Parathyroid adenoma (tissue), 2 donors: ENCODE measurements around the gene LRIG1.

Source experiments
- H2AFZ ChIP-seq: fragments of 300-600 bp; sonication (generic); one replicate; pipeline ENCODE4 v1.7.0; 2017; ENCODE audit warnings: antibody characterized with exemption, mild to moderate bottlenecking
- H3K27ac ChIP-seq: fragments of 300-600 bp; sonication (generic); one replicate; pipeline ENCODE4 v1.7.0; 2017
- H3K27me3 ChIP-seq: fragments of 300-600 bp; sonication (generic); one replicate; pipeline ENCODE4 v1.7.0; 2017; ENCODE audit warnings: low read length; ENCODE audit not compliant: control insufficient read depth, insufficient read depth
- H3K36me3 ChIP-seq: fragments of 300-600 bp; sonication (generic); one replicate; pipeline ENCODE4 v1.7.0; 2017; ENCODE audit warnings: low read length; ENCODE audit not compliant: control insufficient read depth, insufficient read depth
- H3K4me1 ChIP-seq: fragments of 300-600 bp; sonication (generic); one replicate; pipeline ENCODE4 v1.7.0; 2017; ENCODE audit warnings: control low read depth
- H3K4me2 ChIP-seq: fragments of 300-600 bp; sonication (generic); one replicate; pipeline ENCODE4 v1.7.0; 2017; ENCODE audit warnings: low read length
- H3K4me3 ChIP-seq: fragments of 300-600 bp; sonication (generic); one replicate; pipeline ENCODE4 v1.7.0; 2017; ENCODE audit warnings: low read depth, low read length
- H3K79me2 ChIP-seq: fragments of 300-600 bp; sonication (generic); one replicate; pipeline ENCODE4 v1.7.0; 2017; ENCODE audit warnings: control low read depth
- H3K9ac ChIP-seq: fragments of 300-600 bp; sonication (generic); one replicate; pipeline ENCODE4 v1.7.0; 2017; ENCODE audit warnings: mild to moderate bottlenecking
- H3K9me3 ChIP-seq: fragments of 300-600 bp; sonication (generic); one replicate; pipeline ENCODE4 v1.7.0; 2017; ENCODE audit warnings: low read length; ENCODE audit not compliant: control insufficient read depth
- CTCF ChIP-seq: fragments of 300-600 bp; sonication (generic); IDR thresholded peaks from one replicate; pipeline ENCODE4 v1.7.0; 2017; ENCODE audit warnings: antibody characterized with exemption, mild to moderate bottlenecking
- donor health status: primary hyperparathyroidism.

LRIG1 gene

GRCh38 chr3:66411961-66412887, 88.6 kb downstream of the LRIG1 start:
- Histone ChIP-seq H3K4me1 (peaks cover 7% of the 10 kb centered on the region), H2AFZ (no peak overlapping the region), H3K9ac (no peak overlapping the region), H3K79me2 (peaks cover 4% of the 10 kb centered on the region), H3K4me2 (no peak overlapping the region), H3K9me3 (no peaks in the 10 kb centered on the region), H3K36me3 (no peaks in the 10 kb centered on the region), H3K4me3 (no peak overlapping the region), H3K27me3 (no peaks in the 10 kb centered on the region), H3K27ac (no peak overlapping the region)
- TF ChIP-seq CTCF: no peak

DNA sequence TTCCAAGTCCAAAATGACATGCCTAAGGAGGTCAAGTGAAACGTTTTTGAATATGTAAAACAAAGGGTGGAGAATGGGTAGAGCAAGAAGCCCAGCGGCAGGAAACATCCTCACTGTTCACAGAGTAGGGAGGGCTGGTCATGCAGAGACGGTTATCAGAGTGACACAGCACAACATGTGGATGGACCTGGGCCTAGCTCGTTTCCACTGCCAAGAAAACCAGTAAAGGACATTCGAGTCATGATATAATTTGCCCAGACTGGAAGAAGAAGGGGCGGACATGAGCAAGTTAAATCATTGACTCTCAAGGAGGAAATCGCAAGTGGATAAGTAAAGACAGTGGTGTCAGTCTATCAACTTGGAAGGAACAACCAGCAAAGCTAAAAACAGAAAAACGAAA, 89.3 kb downstream of the LRIG1 start:
- H3K4me3 ChIP-seq: no peak overlapping the region
- no peak for TF ChIP-seq CTCF
- H3K79me2 ChIP-seq: peaks cover 4% of the 10 kb centered on the region
- H3K36me3 ChIP-seq: no peaks in the 10 kb centered on the region
- no peak overlapping the region for H3K27ac ChIP-seq
- H2AFZ ChIP-seq: no peak overlapping the region
- H3K9me3 ChIP-seq: no peaks in the 10 kb centered on the region
- no peak overlapping the region for H3K9ac ChIP-seq
- peaks cover 3% of the 10 kb centered on the region for H3K4me1 ChIP-seq
- H3K4me2 ChIP-seq: no peak overlapping the region
- H3K27me3 ChIP-seq: no peaks in the 10 kb centered on the region

DNA sequence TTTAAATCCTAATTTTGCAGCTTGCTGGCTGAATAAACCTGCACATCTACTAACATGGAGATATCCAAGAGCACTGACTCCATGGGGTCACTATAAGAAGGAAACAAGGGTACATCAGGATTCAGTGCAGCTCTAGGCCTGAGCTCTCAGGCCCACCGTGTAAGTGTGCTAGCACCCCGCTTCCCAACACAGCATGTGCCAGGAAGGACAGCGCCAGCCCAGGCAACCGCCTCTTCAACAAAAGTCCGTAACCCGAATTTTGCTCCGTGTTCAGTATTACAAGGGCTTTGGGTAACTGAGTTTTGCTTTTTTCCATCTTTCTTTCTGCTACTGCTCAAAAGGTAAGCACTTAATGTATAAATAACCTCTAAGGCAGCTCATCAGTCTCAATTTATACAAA, 89.8 kb downstream of the LRIG1 start:
- Histone ChIP-seq H3K4me1 (no peaks in the 10 kb centered on the region), H3K36me3 (no peaks in the 10 kb centered on the region), H2AFZ (no peak overlapping the region), H3K9ac (no peak overlapping the region), H3K4me3 (no peak overlapping the region), H3K9me3 (no peaks in the 10 kb centered on the region), H3K27ac (no peak overlapping the region), H3K27me3 (no peaks in the 10 kb centered on the region), H3K4me2 (no peak overlapping the region), H3K79me2 (peaks cover 4% of the 10 kb centered on the region)
- no peak for TF ChIP-seq CTCF

GRCh38 chr3:66409771-66410754, 90.8 kb downstream of the LRIG1 start:
- Histone ChIP-seq H3K4me2 (no peak overlapping the region), H3K9me3 (no peaks in the 10 kb centered on the region), H3K79me2 (peaks cover 4% of the 10 kb centered on the region), H3K9ac (no peak overlapping the region), H3K4me3 (no peak overlapping the region), H3K36me3 (no peaks in the 10 kb centered on the region), H3K4me1 (no peaks in the 10 kb centered on the region), H3K27ac (no peak overlapping the region), H2AFZ (no peak overlapping the region), H3K27me3 (no peaks in the 10 kb centered on the region)
- no peak for TF ChIP-seq CTCF
